GM12865 (cell line): ENCODE measurements around the gene CIDEC.
"Not testable (repeated sequence)": the region's sequence is repeated elsewhere in the genome, so short reads cannot be mapped to it uniquely, and the experiment has no call there.

ENCODE experiments used
- DNase-seq: peaks from one replicate; pipeline ENCODE4 v3.0.0; 2010; ENCODE audit warnings: low read depth
- H3K4me3 ChIP-seq: 2 replicates; pipeline ENCODE4 v1.5.1; 2011; ENCODE audit warnings: mild to moderate bottlenecking, low read depth, low read length, control low read depth
- TF ChIP-seq, protein P1 (sequence below): IDR thresholded peaks from 2 replicates; pipeline ENCODE4 v1.5.1; 2011; ENCODE audit warnings: low read length, control low read depth, low read depth, inconsistent platforms; ENCODE audit not compliant: insufficient read depth; ENCODE audit errors: missing control alignments

CIDEC gene

DNA sequence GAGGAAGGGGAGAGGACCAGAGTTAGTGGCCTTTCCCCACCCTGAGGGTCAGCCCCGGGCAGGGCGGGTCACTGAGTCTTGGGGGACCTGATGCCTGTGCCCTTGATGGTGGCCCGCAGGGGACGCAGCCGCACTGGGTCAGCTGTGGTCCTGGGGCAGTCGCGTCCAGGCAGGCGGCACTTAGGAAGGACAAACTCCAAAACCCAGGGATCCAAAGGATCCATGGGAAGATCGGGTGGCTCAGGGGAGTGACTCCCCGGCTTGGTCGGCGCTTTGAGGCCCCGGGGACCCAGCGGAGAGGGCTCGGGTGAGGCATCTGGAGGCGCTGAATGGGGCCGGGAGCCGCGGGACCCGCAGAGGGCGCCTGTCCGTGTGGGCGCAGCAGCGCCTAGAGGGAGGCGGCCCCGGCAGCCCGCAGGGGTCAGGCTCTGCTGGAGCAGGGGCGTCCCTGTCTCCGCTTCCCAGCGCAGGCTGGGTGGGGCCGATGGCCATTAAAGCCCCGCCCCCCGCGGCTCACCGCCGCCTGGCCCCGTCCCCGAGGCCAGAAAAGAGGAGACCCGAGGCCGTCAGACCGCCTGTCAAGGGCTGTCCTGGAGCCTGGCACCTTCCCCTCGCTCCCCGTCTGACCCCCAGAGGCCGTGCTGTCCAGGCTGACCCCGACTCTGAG is 17.5 kb downstream of the CIDEC start:
- TF ChIP-seq, protein P1, sequence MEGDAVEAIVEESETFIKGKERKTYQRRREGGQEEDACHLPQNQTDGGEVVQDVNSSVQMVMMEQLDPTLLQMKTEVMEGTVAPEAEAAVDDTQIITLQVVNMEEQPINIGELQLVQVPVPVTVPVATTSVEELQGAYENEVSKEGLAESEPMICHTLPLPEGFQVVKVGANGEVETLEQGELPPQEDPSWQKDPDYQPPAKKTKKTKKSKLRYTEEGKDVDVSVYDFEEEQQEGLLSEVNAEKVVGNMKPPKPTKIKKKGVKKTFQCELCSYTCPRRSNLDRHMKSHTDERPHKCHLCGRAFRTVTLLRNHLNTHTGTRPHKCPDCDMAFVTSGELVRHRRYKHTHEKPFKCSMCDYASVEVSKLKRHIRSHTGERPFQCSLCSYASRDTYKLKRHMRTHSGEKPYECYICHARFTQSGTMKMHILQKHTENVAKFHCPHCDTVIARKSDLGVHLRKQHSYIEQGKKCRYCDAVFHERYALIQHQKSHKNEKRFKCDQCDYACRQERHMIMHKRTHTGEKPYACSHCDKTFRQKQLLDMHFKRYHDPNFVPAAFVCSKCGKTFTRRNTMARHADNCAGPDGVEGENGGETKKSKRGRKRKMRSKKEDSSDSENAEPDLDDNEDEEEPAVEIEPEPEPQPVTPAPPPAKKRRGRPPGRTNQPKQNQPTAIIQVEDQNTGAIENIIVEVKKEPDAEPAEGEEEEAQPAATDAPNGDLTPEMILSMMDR: no peak
- no peak for DNase-seq
- H3K4me3 ChIP-seq: no peak overlapping the region

DNA sequence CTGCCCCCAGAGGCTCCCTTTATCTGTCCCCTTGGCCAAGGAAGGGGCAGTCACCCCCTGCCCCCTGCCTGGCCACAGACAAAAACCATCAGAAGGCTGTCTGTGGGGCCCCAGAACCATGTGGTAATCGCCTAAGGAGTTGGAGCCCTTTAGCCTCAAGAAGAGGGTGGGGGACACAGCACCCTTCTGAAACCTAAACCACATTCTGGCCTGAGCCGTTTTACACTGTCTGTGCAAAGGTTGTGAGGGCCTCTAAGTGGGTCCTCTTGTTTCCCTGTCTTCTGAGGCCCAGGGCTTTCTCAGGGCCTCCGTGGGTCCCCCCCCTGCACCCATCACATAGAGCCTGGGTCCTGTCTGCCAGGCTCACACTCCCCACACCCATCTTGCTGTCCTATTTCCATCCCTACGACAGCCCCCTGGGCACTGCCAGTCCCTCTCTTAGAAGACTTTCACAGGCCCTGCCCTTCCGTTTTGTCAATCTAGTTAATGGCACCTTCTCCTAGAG is 18.4 kb downstream of the CIDEC start:
- TF ChIP-seq, protein P1: no peak
- H3K4me3 ChIP-seq: no peak overlapping the region
- DNase-seq: no peak

DNA sequence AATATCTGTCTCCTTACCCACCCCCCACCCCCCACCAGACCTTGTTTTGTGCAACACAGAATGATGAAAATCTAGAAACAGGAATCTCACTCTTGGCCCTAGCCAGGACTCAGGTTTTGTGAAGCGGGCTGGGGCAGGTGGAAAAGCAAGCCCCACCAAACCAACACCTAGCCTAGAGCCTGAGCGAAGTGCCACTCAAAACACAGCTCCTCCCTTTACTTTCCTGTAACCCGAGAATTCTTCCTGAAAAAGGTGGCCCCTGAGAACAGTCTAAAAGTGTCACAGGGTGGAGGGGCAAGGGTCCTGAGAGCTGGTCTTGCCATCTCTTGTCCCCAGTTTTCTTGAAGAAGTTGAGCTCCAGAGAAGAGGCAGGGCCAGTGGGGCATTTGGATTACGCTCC is 18.9 kb downstream of the CIDEC start:
- no peak overlapping the region for H3K4me3 ChIP-seq
- TF ChIP-seq, protein P1: no peak
- DNase-seq: no peak

DNA sequence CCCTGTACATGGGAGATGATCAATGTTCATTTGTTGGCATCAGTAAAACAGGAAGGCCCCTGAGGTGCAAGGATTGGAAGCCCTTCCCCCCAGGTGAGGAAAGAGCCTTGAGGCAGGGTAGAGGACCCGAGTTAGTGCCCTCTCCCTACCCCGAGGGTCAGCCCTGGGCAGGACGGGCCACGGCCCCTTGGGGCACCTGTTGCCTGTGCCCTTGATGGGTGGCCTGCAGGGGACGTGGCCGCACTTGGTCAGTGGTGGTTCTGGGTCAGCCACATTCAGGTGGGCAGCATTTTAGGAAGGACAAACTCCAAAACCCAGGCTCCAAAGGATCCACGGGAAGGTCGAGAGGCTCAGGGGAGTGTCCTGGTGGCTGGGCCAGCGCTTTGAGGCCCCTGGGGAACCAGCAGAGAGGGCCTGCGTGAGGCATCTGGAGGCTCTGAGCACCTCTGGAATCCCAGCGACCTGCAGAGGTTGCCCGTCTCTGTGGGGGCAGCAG is 20.5 kb downstream of the CIDEC start:
- H3K4me3 ChIP-seq: no peak overlapping the region
- no peak for DNase-seq
- TF ChIP-seq, protein P1: no peak

DNA sequence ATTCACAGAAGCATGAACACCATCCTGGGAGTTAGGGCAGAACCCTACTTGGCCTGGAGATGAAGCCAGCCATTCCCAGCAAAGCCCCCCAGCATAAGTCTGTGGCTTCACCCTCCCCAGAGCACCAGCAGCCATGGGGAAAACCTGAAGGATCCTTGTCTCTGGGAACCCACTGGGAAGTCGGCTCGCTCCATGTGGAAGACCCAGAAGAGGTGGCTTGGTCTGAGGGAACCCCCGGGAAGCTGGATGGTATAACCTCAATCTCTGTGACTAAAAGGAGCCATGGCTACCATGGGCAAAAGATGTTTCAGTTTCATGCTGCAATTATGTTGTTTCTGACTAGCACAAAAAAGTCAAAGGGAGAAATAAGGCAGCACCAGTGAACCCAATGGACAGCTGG is 24.5 kb downstream of the CIDEC start:
- DNase-seq: no peak
- H3K4me3 ChIP-seq: no peak overlapping the region
- TF ChIP-seq, protein P1: no peak

DNA sequence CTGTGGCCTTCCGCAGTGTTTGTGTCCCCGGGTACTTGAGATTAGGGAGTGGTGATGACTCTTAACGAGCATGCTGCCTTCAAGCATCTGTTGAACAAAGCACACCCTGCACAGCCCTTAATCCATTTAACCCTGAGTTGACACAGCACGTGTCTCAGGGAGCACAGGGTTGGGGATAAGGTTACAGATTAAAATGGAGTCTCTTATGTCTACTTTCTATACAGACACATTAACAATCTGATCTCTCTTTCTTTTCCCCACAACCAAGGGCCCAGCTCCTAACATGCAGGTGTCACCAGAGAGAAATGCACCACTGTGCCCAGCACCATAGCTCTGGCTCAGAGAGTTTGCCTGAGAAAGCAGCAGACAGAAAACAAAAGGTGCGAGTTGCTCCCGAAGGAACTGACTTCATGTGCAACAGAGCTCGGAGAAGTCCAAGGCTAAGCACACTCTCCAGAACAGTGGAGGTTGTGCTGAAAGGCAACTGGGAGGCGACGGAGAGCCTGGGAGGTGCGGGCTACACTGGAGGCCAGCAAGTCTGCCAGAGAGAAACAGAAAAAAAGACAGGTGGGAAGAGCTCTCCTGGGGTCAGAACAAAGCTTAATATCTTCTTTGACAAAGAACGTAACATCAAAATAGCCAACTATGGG is 25.6 kb downstream of the CIDEC start:
- DNase-seq, H3K4me3 ChIP-seq: not testable (repeated sequence)

DNA sequence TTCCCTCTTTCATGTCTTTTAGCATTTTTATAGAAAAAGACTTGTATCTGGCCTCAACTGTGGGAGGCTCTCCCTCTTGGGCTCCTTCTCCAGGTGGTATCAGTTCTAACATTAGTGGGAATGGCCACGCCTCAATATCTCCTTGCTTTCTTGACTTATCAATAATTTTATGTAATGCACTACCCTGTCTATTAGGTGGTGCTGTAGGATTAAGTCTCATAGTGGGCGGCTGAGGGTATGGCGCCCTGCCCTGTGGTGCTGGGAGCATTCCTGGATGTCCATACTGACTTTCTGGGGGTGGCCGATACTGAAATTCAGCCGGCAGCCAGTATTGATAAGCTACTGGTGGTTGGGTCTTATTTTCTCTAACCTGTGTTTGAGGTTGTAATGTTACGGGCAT is 27.5 kb downstream of the CIDEC start:
- H3K4me3 ChIP-seq: no peak overlapping the region
- no peak for DNase-seq
- TF ChIP-seq, protein P1: no peak

DNA sequence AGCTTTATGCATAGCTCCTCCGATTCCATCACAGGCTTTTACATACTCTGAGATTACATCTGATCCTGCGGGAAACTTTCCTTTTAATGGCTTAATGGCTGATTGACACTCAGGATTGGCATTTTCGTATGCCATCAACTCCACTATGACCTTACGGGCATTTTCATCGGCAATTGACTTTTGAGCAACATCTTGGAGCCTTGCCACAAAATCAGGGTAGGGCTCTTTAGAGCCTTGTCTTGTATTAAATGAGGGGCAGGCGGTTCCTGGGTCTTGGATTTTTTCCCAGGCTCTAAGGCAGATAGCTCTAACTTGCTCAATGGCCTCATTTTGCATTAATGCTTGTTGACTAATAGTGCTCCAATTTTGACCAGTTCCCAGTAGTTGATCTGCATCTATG is 28.1 kb downstream of the CIDEC start:
- not testable (repeated sequence) for DNase-seq, H3K4me3 ChIP-seq

DNA sequence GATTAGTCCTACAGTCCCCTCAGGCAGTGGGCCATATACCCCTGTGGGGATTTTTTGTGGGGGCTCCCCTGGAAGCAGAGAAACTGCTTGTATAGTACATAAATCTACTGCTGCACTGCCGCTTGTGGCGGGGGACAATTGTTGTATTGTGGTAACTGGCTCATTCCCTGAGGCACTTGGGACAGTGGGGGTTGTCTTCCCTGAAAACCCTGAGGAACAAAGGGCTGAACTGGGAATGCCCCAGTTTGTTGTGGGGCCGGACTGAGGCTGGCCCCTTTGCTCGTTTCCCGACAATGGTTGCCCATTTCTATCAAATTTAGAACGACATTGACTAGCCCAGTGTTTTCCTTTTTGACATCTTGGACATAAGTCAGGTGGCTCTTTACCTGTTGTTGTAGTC is 28.7 kb downstream of the CIDEC start:
- not testable (repeated sequence) for H3K4me3 ChIP-seq, DNase-seq
